PC-3 (cell line): ENCODE results near the gene BRCA1.

Experiments
- CTCF ChIP-seq: fragments of 300-600 bp; sonication (generic); conservative IDR thresholded peaks from 2 replicates; pipeline ENCODE4 v1.5.1; 2017; ENCODE audit warnings: antibody characterized with exemption, low read depth, mild to moderate bottlenecking, low read length
- EZH2 ChIP-seq: fragments of 300-600 bp; sonication (generic); IDR thresholded peaks from one replicate; pipeline ENCODE4 v1.6.1; 2017; ENCODE audit warnings: antibody characterized with exemption, mild to moderate bottlenecking, low read length; ENCODE audit not compliant: unreplicated experiment

- TF ChIP-seq EZH2 (no peak), CTCF (no peak)
Observed at GRCh38 chr17:43074869-43075268, 50.3 kb downstream of the BRCA1 start.
